Stimulated activated CD8-positive, alpha-beta memory T cell treated with anti-CD3 and anti-CD28 coated beads, Interleukin-7, amount 100 ng/mL, for 1 hour (primary cell): ENCODE data around the gene CTU1.

Experiments
- DNase-seq, 2 donors: peaks; one replicate each; pipeline ENCODE4 v3.0.0-alpha.2; 2020; ENCODE audit warnings: low read depth in 2 of 2

CTU1 gene

DNA sequence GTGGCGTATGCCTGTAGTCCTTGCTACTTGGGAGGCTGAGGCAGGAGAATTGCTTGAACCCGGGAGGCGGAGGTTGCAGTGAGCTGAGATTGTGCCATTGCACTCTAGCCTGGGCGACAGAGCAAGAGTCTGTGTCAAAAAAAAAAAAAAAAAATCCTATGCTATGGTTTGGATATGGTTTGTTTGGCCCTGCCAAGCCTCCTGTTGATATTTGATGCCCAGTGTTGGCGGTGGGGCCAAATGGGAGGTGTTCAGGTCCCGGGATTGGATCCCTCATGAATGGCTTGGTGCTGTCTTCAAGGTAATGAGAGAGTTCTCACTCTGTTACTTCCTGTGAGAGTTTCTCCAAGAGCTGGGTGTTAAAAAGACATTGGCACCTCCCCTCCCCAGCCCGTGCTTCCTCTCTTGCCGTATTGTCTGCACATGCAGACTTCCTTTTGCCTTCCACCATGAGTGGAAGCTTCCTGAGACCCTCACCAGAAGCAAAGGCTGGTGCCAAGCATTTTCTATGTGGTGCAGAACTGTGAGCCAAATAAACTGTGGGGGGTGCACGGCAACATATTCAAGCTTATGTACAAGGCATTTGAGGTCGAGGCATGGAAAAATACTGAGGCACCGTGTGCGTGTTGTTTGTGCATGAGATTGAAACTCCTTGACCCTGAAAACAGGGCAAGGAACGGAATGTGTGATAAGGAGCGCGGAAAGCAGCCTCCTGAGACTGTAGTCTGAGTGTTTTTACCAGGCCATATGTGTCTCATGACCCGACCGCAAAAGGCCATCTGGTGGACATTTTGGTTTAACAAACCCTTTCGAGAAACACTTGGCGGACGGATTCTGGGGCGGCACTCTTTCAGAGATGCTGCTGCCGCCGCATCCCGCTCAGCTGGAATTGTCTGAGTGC, 23.8 kb upstream of the CTU1 start:
- no peak for DNase-seq

DNA sequence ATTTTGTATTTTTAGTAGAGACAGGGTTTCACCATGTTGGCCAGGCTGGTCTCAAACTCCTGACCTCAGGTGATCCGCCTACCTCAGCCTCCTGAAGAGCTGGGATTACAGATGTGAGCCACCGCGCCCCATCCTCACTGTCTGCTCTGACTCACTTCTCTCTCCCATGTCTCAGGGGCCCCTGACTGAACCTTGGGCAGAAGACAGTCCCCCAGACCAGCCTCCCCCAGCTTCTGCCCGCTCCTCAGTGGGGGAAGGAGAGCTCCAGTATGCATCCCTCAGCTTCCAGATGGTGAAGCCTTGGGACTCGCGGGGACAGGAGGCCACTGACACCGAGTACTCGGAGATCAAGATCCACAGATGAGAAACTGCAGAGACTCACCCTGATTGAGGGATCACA, 21.5 kb upstream of the CTU1 start:
- no peak for DNase-seq

DNA sequence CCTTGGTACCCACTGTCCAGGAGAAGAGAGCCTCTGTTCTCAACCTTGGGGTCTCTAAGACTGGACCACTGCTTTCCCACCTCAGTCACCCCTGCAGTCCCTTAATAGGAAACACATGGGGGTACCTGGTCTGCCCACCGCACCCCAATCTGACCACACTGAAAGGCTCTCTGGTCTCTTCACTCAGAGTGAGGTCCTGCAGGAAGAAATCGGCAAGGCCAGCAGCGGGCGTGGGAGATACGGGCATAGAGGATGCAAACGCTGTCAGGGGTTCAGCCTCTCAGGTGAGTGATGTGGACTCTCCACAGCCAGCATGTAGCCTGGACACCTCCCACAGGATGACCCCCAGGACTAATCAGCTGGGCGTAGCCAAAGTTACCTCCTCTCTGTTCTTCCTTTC, 20.0 kb upstream of the CTU1 start:
- DNase-seq = no peak

DNA sequence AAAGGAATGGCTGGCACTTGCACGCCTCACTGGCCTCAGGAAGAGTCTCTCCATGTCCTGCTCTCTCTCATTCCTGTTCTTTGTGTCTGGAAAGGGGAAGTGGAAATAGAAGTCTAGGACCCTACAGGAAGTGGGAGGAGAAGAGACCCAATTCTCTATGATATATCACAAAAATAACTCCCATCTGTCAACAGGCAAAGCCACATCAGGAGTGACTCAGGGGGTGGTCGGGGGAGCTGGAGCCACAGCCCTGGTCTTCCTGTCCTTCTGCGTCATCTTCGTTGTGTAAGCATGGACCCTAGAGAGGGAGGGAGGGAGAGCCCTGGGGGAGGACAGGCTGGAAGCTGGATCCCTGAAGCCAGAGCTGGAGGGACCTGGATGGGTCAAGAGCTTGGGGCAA, 19.5 kb upstream of the CTU1 start:
- DNase-seq = no peak

DNA sequence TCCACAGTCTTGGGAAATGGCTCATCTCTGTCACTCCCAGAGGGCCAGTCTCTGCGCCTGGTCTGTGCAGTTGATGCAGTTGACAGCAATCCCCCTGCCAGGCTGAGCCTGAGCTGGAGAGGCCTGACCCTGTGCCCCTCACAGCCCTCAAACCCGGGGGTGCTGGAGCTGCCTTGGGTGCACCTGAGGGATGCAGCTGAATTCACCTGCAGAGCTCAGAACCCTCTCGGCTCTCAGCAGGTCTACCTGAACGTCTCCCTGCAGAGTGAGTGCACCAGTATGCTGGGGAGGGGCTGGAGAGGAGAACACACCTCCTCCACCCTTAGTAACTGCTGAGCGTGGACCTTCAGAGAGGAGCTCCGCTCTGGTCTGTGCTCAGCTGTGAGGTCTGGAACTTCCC, 18.8 kb upstream of the CTU1 start:
- DNase-seq = no peak

DNA sequence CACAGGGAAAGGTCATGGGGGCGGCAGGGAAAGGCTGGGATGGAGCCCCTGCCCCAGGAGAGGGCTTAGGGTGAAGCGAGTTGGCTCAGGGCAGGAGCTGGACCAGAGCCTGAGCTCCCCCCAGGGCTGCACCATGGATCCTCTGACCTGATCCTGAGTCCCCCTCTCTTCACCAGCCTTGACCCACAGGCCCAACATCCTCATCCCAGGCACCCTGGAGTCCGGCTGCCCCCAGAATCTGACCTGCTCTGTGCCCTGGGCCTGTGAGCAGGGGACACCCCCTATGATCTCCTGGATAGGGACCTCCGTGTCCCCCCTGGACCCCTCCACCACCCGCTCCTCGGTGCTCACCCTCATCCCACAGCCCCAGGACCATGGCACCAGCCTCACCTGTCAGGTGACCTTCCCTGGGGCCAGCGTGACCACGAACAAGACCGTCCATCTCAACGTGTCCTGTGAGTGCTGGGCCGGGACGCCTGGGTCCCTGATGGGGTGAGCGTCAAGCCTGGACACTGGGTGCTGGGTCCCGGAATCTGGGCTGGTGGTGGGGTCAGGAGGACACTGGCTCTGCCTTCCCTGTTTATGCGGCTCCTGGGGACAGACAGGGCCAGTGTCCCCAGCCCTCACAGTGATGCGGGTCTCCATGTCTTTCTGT, 17.3 kb upstream of the CTU1 start:
- DNase-seq = no peak

DNA sequence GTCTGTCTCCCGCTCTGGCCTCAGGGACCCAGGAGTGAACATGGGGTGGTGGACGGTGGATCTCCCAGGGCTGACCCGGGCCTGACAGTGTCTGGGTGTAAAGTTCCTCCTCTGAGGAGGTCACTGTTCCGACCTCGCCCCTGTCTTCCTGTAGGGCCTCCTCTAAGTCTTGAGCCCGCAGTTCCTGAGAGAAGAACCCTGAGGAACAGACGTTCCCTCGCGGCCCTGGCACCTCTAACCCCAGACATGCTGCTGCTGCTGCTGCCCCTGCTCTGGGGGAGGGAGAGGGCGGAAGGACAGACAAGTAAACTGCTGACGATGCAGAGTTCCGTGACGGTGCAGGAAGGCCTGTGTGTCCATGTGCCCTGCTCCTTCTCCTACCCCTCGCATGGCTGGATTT, 16.5 kb upstream of the CTU1 start, which contains the start of gene SIGLEC9:
TSS of gene SIGLEC9 (plus strand) at position 178 of the 400 bp plus-strand sequence. CDS start at position 247, 69 bp downstream.
- no peak for DNase-seq

DNA sequence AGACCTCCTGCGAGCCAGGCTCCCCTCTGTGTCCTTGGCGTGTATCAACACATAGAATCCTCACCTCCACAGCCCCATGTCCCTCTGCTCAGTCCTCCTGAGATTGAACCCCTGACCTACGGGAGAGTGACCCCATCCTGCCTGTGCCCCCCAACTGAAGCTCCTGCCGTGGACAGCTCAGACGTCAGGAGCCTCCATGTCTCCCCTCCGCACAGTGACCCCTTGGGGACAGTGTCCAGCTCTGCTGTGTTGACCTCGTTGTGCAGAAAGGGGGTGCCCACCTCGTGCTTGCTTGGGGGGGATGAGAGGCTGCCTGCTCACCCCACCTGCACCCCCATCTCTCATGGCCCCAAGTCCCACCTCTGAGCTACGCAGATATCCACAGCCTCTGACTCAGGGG, 16.0 kb upstream of the CTU1 start:
- DNase-seq = no peak

DNA sequence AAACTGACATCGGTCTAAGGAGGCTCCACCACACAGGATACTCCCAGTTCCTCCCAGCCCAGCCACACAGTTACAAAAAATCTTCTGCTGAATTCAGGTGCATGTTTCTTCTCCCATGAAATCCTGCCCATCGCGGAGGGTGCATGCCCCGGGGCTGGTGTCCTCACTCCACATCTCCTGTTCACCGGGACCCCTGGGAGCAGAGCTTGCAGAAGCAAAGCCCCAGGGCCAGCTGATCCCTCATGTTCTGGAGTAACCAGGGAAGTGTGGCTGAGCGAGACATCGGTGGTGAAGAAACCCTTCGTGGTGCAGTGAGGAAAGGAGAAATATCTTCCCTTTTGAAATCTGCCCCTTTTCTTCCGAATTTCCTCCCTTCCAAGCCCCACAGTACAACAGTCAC, 15.6 kb upstream of the CTU1 start:
- no peak for DNase-seq

DNA sequence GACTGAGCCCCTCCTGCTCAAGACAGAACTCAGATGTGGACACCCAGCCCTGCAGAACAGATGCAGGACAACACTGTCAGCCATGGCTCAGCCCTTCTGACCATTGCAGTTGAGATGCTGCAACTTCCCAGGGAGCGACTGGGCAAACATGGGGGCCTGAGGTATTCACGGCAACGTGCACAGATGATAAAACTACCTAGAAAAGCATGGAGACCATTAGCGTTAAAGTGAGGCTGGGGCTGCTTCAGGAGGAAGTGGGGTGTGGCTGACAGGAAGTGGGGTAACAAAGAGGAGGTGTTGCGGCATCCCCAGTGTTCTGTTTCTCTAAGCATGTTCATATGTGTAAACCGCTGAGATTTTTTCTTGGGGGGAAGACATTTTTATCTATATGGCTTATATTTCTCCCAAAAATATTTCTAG, 15.2 kb upstream of the CTU1 start:
- DNase-seq = no peak

DNA sequence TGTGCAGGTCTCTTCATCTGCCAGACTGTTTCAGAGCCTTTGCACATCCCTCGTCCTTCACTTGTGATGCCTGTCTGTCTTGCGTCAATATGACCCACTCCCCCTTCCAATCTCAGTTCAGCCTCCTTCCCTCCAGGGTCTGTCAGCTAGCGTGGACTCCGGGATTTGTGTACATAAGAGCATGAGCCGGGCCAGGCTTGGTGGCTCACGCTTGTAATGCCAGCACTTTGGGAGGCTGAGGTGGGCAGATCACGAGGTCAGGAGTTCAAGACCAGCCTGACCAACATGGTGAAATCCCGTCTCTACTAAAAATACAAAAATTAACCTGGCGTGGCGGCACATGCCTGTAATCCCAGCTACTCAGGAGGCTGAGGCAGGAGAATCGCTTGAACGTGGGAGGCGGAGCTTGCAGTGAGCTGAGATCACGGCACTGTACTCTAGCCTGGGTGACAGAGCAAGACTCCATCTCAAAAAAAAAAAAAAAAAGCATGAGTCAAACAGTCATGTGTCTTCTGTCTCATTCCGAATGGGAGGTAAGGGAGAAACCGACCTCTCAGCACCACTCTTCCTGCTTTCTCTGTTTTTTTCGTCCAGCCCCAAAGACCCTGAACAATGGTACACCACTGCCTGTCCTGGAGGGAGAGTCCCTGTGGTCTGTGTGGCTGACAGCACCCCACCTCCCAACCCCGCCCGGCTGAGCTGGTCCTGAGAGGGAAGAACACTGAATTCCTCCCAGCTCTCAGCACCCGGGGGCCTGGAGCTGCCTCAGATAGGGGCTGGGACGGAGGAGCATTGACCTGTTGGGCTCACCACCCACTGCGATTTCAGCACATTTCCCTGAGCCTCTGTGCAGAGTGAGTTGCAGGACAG, 14.1 kb upstream of the CTU1 start:
- no peak for DNase-seq

DNA sequence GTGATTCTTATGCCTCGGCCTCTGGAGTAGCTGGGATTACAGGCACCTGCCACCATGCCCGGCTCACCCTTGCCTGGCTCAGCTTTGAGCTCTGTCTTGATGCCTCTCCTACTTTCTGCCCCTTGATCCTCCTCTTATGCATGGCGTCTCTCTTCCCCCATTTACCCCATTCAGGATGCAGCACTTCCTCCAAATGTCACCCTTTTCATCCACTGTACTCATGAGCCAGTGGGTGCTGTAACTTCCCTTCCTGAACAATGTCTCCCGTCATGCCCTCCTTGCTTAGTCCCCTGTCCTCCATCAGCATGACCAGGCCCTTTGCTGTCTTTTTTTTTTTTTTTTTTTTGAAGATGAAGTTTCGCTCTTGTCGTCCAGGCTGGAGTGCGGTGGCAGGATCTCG, 13.0 kb upstream of the CTU1 start:
- DNase-seq = no peak

DNA sequence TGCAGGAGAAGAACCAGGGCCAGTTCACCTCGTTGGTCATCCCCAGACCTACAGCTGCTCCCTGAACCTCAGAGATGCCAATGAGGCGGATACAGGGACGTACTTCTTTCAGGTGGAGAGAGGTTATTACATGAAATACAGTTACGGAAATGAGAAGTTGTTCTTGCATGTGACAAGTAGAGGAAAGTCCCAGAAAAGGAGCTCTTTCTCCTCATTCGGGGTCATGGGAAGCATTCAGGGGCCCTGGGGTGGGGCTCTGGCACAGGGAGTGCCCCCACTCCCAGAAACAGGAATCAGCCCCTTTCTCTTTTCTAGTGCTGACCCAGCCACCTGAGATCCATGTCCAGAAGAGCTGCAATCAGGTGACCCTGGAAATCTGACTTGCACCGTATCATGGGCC, 12.0 kb upstream of the CTU1 start:
- DNase-seq = no peak

DNA sequence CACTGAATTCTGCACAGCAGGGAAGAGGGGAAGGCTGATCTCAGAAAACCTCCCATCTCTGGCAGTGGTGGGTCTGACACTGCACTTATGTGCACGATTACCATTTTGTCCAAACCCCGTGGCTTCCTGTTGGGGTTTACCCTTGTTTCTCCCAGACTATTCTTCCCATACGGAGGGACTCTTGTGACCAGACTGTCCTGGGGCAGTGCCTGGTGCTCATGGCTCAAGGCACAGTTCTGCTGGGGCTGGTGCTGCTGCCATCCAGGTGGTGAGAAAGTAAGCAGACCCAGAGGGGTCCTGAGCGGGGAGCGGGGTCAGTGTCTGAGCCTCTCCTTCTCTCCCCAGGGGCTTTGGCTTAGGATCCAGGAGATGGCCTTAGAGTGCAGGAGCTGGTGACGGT, 11.4 kb upstream of the CTU1 start:
- no peak for DNase-seq

DNA sequence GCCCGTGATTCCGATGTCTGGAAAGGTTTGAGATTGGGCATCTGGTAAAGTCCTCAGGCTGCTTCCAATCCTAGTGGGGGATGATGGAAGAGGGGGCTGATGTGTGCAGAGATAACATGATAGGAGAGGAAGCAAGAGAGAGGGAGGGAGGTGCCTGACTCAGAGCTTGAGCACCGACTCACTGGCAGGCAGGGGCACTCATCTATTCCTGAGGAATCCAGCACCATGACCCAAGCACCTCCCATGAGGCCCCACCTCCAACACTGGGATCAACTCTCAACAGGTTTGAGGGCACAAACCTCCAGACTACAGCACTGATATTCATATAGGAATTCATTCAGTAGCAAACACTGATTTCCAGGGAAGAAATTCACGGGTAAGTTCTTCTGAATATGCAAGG, 10.9 kb upstream of the CTU1 start:
- DNase-seq = no peak

DNA sequence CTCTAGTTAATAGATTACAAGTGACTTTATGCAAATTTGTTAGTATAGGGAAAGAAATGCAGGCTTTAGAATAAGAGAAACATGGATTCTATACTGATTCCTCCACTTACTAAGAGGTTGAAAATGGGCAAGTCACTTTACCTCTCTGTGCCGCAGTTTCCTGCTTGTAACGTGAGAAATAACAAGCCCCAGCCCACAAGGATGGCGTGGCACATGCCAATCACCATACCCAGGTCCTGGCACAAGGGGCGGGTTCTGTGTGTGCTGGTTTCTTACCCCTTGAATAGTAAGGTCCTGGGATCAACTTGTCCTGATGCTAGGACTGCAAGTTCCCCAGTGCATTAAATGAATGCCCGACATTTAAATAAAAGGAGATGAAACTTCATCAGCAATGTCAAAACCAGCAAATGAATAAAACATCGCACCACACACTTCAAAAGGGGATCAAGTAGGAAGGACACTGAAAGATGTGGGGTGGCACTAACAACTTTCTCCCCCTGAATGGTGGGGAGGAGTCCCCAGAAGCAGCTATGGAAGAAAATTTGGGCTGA, 8.6 kb upstream of the CTU1 start:
- no peak for DNase-seq

DNA sequence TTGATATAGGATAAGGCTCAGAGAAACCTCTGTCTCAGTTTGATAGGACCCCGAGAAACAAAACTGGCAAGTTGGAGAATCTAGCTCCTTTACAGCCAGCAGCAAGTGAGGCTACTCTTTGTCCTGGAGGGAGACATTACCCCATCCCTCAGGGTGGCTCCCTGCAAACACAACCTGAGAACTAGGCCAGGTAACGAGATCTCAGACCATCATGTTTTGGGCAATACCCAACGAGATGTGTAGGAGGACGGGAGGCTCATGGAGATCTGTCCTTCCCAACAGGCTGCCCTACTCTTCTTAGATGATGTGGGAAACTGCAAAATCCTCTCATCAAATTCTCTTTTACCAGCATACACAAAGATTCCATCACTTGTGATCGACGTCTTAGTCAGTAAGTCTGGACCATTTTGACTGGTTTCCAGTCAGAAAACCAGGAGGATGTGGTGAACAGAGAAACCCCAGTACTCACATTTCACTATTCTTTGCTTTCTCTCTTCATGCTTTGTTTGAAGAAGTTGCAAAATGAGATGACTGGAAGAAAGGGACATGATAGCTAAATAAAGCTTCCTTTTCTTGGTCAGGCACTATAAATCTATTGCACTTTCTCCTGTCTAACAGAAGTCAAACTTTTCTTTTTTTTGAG, 6.0 kb upstream of the CTU1 start:
- no peak for DNase-seq

DNA sequence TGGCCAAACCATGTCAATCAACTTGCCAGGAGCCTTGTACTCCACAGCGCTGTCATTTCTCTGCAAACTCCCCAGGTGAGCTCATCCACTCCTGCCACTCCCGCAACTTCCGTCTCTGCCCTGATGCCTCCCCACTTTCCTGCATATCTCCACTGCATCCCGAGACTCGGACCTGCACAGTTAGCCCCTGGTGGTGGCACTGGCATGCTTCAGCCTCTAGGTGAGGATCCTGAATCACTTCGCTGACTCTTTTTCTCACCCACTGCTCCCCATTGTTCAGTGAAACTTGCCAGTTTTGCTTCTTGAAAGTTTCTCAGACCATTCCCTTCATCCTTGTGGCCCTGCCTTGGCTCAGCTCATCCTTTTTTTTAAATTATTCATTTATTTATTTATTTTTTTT, 3.4 kb upstream of the CTU1 start:
- no peak for DNase-seq

DNA sequence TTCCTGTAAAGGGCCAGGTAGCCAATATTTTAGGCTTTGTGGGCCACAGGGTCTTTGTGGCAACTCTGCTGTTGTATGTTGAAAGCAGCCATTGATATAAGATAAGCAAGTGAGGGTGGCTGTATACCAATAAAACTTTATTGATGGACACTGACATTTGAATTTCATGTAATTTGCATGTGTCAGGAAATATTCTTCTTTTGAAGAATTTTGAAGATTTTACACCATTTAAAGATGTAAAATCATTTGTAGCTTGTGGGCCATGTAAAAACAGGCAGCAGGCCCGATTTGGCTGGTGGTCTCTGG, 2.4 kb upstream of the CTU1 start:
- no peak for DNase-seq

DNA sequence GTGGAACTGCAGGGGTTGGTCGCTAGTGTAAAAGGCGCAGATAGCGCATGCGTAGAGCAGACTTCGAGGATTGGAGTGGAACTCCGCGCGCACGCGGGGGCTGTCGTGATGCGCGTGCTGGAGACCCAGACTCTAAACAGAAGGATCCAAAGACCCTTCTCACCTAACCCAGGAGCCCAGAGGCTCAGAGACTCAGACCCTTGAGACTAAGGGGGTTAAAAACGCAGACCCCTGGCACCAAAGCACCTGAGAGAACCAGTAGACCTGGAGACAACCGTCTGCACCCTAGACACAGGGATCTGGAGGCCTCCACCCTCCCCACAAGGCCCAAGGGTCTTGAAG, 567 bp upstream of the CTU1 start:
- no peak for DNase-seq

DNA sequence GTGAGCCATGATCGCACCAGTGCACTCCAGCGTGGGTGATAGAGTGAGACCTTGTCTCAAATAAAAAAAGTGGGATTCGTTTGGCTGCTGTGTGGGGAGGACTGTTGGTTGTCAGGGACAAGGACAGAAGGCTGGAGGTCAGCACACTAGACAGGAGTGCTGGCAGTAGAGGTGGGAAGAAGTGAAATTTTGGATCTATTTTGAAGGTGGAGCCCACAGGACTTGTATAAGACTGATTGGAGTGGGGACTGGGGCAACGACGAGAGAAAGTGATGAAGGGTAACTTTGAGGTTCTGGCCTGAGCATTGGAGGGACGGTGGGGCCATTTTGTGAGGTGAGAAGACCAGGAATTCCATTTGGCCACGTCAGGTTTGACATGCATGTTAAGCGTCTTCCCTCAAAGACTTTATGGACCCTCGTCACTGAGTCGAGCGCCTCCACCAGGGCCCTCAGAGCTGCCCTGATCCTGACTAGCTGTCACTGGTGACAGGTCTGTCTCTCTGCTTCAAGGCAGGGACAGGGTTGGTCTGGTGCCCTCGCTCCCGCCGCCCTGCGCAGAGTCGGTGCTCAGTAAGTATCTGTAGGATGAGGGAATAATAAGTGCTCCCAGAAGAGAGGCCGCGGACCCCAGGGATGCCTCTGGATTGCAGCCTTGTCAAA, 673 bp downstream of the CTU1 start:
- DNase-seq = no peak
